Epithelial cell of esophagus (primary cell): Measurements from ENCODE around the gene C4A.
"Not testable (repeated sequence)": the region's sequence is repeated elsewhere in the genome, so short reads cannot be mapped to it uniquely, and the experiment has no call there.

ENCODE experiments used
- DNase-seq: peaks from one replicate; pipeline ENCODE4 v3.0.0; 2010; ENCODE audit warnings: low read depth
- H3K4me3 ChIP-seq: 2 replicates; pipeline ENCODE4 v1.5.1; 2011; ENCODE audit warnings: mild to moderate bottlenecking, low read length, control low read depth
- CTCF ChIP-seq: IDR thresholded peaks from 2 replicates; pipeline ENCODE4 v1.5.1; 2011; ENCODE audit warnings: low read depth, mild to moderate bottlenecking, low read length, control low read depth, inconsistent platforms; ENCODE audit not compliant: insufficient read depth; ENCODE audit errors: missing control alignments

C4A gene

GRCh38 chr6:31971993-31972708 lies 9.7 kb upstream of the C4A start, which contains the start of gene DXO:
DXO (minus strand) TSS chr6:31972138; CDS start chr6:31971675, 463 bp downstream.
- no peak for TF ChIP-seq CTCF
- peak within 1 kb of the TSS; percentile 93 for H3K4me3 ChIP-seq
- peak; percentile 99 for DNase-seq

DNA sequence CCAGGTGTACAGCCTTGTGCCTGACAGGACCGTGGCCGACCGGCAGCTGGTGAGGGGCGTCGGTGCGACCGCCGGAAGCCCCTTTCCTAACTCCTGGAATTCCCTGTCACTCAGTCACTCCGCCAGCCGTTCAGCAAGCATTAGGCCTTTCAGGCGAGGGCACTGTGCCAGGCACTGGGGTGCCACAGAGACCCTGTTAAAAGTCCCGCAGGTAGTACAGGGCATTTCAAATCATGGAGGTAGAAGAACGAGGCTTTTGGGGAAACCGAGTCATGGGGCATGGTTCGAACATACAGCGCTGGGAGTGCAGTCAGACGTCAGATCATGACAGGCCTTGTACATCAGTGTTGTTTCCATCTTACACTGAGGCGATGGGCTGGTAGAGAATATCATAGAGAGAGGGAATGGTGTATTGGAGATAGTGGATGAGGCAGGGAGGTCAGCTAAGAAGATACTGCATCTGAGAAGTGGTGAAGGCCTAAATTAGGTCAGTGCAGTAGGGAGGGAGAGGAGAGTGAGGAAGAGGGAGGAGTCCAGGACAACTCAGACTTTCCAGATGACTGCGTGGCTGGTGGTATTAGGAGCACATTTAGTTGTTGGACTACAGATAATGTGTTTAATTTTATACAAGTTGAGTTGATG lies 9.0 kb upstream of the C4A start:
- peak overlapping the region; percentile 93 for H3K4me3 ChIP-seq
- DNase-seq: peak; percentile 24
- no peak for TF ChIP-seq CTCF

DNA sequence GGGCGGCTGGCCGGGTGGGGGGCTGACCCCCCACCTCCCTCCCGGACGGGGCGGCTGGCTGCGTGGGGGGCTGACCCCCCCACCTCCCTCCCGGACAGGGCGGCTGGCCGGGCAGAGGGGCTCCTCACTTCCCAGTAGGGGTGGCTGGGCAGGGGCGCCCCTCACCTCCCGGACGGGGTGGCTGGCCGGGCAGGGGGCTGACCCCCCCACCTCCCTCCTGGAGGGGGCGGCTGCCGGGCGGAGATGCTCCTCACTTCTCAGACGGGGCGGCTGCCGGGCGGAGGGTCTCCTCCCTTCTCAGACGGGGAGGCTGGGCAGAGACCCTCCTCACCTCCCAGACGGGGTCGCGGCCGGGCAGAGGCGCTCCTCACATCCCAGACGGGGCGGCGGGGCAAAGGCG lies 5.8 kb upstream of the C4A start:
- DNase-seq, H3K4me3 ChIP-seq: not testable (repeated sequence)

DNA sequence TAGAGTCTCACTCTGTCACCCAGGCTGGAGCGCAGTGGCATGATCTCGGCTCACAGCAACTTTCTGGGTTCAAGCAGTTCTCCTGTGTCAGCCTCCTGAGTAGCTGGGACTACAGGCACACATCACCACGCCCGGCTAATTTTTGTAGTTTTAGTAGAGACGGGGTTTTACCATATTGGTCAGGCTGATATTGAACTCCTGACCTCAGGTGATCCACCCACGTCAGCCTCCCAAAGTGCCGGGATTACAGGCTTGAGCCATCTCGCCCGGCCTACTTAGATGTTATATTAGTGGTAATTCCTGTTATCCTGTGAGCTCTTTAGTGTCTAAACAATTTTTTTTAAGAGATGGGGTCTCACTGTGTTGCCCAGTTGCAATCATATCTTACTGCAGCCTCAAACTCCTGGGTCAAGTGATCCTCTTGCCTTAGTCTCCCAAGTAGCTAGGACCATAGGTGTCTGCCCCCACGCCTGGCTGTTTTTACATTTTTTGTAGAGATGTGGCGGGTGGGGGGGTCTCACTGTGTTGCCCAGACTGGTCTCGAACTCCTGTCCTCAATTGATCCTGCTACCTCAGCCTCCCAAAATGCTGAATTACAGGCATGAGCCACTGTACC lies 3.9 kb upstream of the C4A start:
- no peak for DNase-seq
- H3K4me3 ChIP-seq: no peak overlapping the region
- no peak for TF ChIP-seq CTCF

GRCh38 chr6:31978831-31979230 lies 3.0 kb upstream of the C4A start:
- no peak for TF ChIP-seq CTCF
- H3K4me3 ChIP-seq: no peak overlapping the region
- DNase-seq: no peak

GRCh38 chr6:31979238-31979898 lies 2.5 kb upstream of the C4A start:
- H3K4me3 ChIP-seq: no peak overlapping the region
- DNase-seq: no peak

DNA sequence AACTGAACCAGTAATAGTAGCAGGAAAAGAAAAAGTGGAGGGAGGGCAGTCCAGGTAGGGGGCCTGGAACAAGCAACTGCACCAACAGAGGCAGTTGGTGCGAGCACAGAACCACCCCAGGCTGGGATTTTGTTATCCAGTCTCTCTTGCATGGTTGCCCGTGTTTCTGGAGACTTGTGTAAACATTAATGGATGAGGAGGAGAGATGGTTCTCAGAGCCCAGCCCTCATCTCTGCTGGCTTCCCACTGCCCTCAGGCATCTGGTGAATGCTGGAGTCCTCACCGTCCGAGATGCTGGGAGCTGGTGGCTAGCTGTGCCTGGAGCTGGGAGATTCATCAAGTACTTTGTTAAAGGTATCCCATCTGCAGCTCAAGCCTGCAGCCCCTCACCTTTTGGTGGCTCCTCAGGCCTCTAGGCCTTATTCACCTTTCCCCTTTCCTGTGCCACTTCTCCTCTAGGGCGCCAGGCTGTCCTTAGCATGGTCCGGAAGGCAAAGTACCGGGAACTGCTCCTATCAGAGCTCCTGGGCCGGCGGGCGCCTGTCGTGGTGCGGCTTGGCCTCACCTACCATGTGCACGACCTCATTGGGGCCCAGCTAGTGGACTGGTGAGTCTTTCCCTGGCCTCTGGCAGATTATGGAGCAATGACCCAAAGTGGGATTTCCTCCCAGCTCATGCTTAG lies 1.5 kb upstream of the C4A start:
- H3K4me3 ChIP-seq, DNase-seq: not testable (repeated sequence)

More at GRCh38 chr6:31979238-31979898, 2.5 kb upstream of the C4A start:
- TF ChIP-seq CTCF: no peak

GRCh38 chr6:31980998-31981397 lies 859 bp upstream of the C4A start:
- DNase-seq, H3K4me3 ChIP-seq: not testable (repeated sequence)

DNA sequence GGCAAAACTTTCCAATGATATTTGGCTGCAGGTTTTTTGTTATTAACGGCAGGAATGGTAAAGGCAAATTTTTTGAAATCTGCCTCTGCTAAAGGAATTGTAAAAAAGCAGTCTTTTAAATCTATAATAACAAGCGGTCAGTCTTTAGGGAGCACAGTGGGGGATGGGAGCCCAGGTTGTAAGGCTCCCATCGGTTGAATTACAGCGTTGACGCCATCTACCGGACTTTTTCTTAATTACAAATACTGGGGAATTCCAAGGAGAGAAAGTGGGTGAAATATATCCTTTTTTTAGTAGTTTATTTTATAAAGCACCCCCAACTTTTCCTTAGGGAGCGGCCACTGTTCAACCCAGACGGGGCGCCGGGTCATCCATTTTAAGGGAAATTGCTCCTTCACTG lies 7.5 kb downstream of the C4A start:
- not testable (repeated sequence) for H3K4me3 ChIP-seq, DNase-seq

DNA sequence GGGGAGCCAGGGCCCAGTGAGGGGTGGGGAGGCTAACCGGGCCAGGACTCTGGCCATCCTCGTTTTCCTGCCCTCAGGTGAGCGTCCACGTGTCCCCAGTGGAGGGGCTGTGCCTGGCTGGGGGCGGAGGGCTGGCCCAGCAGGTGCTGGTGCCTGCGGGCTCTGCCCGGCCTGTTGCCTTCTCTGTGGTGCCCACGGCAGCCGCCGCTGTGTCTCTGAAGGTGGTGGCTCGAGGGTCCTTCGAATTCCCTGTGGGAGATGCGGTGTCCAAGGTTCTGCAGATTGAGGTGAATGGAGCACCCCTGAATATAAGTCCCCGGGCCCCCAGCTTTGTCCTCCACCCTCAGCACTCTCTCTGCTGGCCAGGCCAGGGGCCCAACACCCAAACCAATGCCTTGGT lies 12.6 kb downstream of the C4A start:
- not testable (repeated sequence) for H3K4me3 ChIP-seq, DNase-seq

DNA sequence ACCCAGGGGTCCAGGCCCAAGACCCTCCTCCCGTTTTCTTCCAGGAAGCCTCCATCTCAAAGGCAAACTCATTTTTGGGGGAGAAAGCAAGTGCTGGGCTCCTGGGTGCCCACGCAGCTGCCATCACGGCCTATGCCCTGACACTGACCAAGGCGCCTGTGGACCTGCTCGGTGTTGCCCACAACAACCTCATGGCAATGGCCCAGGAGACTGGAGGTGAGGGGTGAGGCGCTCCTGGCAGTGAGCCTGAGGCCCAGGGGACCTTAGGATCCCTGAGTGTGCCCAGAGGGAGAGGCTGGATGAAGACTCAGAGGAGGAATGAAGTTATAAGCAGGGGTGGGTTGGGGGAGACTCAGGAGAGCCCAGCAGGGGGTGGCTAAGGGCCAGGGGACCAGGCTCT lies 14.5 kb downstream of the C4A start:
- H3K4me3 ChIP-seq, DNase-seq: not testable (repeated sequence)
